OCI-LY3 (cell line): ENCODE results near the gene RAB34.

Experiments used
- H2AFZ ChIP-seq: fragments of 200-600, 300-600 bp; shearing (Covaris generic); 2 replicates; pipeline ENCODE4 v1.6.0; 2014; ENCODE audit warnings: antibody characterized with exemption, low read depth, low read length
- H3K27ac ChIP-seq: fragments of 200-600, 300-600 bp; sonication (generic); 2 replicates; pipeline ENCODE4 v1.5.1; 2014; ENCODE audit warnings: mild to moderate bottlenecking, low read length, moderate library complexity, mixed read lengths
- H3K27me3 ChIP-seq: fragments of 200-600, 300-600 bp; sonication (generic); 2 replicates; pipeline ENCODE4 v1.6.1; 2014; ENCODE audit warnings: low read depth, low read length, mixed read lengths
- H3K36me3 ChIP-seq: fragments of 200-600, 300-600 bp; sonication (generic); replicated peaks from 2 replicates; pipeline ENCODE3; 2014; ENCODE audit warnings: low read depth, low read length, mixed read lengths
- H3K4me1 ChIP-seq: fragments of 300-600, 200-600 bp; sonication (generic); 2 replicates; pipeline ENCODE4 v1.6.1; 2014; ENCODE audit warnings: low read length, mixed read lengths
- H3K4me2 ChIP-seq: fragments of 200-600, 300-600 bp; sonication (generic); 2 replicates; pipeline ENCODE4 v1.6.1; 2014; ENCODE audit warnings: low read length, mixed read lengths
- H3K4me3 ChIP-seq: fragments of 300-600, 200-600 bp; sonication (generic); 2 replicates; pipeline ENCODE4 v1.5.1; 2014; ENCODE audit warnings: antibody characterized with exemption, mild to moderate bottlenecking, low read length, moderate library complexity
- H3K79me2 ChIP-seq: fragments of 300-600, 200-600 bp; shearing (Covaris generic); 2 replicates; pipeline ENCODE4 v1.6.1; 2014; ENCODE audit warnings: mild to moderate bottlenecking, low read length, mixed read lengths
- H3K9ac ChIP-seq: fragments of 300-600, 200-600 bp; shearing (Covaris generic); 2 replicates; pipeline ENCODE4 v1.6.0; 2014; ENCODE audit warnings: mild to moderate bottlenecking, low read length, moderate library complexity
- H3K9me3 ChIP-seq: fragments of 200-600, 300-600 bp; shearing (Covaris generic); 2 replicates; pipeline ENCODE4 v1.6.1; 2014; ENCODE audit warnings: low read length, mixed read lengths; ENCODE audit not compliant: insufficient read depth
- H4K20me1 ChIP-seq: fragments of 200-600, 300-600 bp; sonication (generic); 2 replicates; pipeline ENCODE4 v1.6.1; 2016; ENCODE audit warnings: low read length, mixed read lengths; ENCODE audit not compliant: insufficient read depth
- EZH2phosphoT487 ChIP-seq: fragments of 200-600 bp; shearing (Covaris generic); IDR thresholded peaks from 2 replicates; pipeline ENCODE4 v1.6.1; 2018; ENCODE audit warnings: antibody characterized with exemption, mixed run types, low read depth
- TF ChIP-seq, protein P1 (sequence below): fragments of 200-600, 300-600 bp; sonication (generic); IDR thresholded peaks from 2 replicates; pipeline ENCODE4 v1.5.1; 2014; ENCODE audit warnings: antibody characterized with exemption, low read length, low read depth

Gene RAB34

DNA sequence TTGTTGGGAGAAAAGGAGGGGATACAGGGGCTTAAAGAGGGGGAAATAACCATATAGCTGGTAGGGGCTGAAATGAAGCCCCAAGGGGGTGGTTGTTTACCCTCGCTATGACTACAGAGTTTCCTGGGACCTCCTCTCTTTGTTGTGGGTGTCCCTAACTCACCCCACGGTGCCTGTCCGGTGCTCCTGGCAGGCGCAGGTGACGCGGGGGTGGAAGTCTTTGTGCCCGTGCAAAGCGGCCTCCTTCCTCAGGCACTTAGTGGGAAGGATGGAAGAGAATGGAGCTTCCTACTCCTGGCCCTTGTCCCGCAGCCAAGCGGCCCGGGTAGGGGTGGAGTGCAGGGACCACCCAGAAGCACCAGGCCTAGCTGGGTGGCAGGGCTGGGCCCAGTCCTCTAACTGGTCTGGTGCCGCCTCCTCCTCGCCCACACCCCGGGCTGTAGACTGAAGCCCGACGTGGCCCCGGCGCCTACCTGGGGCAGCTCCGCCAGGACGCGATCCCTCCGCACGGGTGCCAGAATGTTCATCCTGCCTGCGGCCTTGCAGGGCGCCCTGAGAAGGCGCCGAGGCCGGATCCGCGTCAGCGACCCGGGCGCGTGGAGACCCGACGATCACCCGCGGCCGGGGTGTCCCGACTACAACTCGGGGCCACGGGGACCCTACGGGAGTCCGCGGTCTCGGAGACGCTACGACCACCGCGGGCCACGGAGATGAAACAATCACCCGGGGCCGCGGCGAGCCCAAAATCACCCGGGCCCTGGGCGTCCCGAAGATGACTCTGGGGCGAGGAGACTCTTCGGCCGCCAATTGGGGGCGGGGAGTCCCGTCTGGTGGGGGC lies 709 bp downstream of the RAB34 start:
- H3K27ac ChIP-seq: no peak overlapping the region
- no peaks in the 10 kb centered on the region; the same call in 1 of the 2 replicates for H3K27me3 ChIP-seq
- no peak overlapping the region for H3K4me2 ChIP-seq
- peaks cover 28% of the 10 kb centered on the region for H3K79me2 ChIP-seq
- no peak overlapping the region for H3K4me3 ChIP-seq
- no peak overlapping the region for H2AFZ ChIP-seq
- H4K20me1 ChIP-seq: peaks cover 5% of the 10 kb centered on the region
- TF ChIP-seq, protein P1, sequence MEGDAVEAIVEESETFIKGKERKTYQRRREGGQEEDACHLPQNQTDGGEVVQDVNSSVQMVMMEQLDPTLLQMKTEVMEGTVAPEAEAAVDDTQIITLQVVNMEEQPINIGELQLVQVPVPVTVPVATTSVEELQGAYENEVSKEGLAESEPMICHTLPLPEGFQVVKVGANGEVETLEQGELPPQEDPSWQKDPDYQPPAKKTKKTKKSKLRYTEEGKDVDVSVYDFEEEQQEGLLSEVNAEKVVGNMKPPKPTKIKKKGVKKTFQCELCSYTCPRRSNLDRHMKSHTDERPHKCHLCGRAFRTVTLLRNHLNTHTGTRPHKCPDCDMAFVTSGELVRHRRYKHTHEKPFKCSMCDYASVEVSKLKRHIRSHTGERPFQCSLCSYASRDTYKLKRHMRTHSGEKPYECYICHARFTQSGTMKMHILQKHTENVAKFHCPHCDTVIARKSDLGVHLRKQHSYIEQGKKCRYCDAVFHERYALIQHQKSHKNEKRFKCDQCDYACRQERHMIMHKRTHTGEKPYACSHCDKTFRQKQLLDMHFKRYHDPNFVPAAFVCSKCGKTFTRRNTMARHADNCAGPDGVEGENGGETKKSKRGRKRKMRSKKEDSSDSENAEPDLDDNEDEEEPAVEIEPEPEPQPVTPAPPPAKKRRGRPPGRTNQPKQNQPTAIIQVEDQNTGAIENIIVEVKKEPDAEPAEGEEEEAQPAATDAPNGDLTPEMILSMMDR: no peak
- no peaks in the 10 kb centered on the region for H3K9me3 ChIP-seq
- H3K9ac ChIP-seq: no peak overlapping the region
- H3K4me1 ChIP-seq: peaks cover 13% of the 10 kb centered on the region; the same call in 1 of the 2 replicates
- H3K36me3 ChIP-seq: peaks cover 19% of the 10 kb centered on the region

DNA sequence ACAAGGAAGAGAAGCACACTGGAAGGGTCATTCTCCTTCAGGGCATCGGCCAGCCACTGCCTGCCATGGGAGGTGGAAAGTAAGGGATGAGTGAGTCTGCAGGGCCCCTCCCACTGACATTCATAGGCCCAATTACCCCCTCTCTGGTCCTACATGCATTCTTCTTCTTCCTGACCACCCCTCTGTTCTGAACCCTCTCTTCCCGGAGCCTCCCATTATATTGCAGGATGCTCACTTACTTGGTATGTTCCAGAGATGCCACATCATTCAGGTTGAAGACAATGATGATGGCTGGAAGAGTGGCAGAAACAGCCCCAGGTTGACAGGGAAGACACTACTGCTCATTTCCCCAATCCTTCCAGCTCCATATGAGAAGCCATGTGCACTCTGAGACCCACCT lies 2.5 kb downstream of the RAB34 start:
- Histone ChIP-seq H3K9ac (no peak overlapping the region), H3K4me1 (peaks cover 10% of the 10 kb centered on the region; the same call in 1 of the 2 replicates), H3K27ac (no peak overlapping the region), H4K20me1 (no peaks in the 10 kb centered on the region), H3K9me3 (no peaks in the 10 kb centered on the region), H2AFZ (no peak overlapping the region), H3K27me3 (no peaks in the 10 kb centered on the region; the same call in 1 of the 2 replicates), H3K36me3 (peaks cover 3% of the 10 kb centered on the region), H3K4me3 (no peak overlapping the region), H3K4me2 (no peak overlapping the region), H3K79me2 (peaks cover 11% of the 10 kb centered on the region)
- TF ChIP-seq, protein P1: no peak
- TF ChIP-seq EZH2phosphoT487: no peak

DNA sequence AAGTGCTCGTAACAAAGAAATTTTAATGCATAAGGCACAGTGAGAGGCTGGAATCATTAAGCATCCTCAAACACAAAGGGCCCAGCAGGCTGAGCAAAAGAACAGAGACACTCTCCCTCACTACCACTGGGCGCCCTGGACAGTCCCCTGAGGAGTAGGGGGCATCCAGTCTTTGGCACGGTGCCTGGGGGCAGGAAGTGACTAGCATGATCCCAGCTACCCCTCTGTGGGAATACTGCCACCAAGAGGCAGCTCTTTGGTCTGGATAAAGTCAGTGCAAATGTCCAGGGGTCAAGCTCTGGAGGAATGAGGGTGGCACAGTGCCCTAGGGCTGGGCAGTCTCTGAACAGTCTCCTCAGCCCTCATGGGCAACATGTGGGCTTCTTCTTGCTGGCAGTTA lies 3.4 kb downstream of the RAB34 start:
- TF ChIP-seq EZH2phosphoT487: no peak
- TF ChIP-seq, protein P1: peak; percentile 25; the same call in 1 of the 2 replicates
- no peak overlapping the region for H2AFZ ChIP-seq
- H3K9me3 ChIP-seq: no peaks in the 10 kb centered on the region
- H3K4me2 ChIP-seq: no peak overlapping the region
- H3K4me1 ChIP-seq: peaks cover 10% of the 10 kb centered on the region; the same call in 1 of the 2 replicates
- H3K36me3 ChIP-seq: no peaks in the 10 kb centered on the region
- H3K4me3 ChIP-seq: no peak overlapping the region
- no peaks in the 10 kb centered on the region for H4K20me1 ChIP-seq
- H3K27ac ChIP-seq: no peak overlapping the region
- H3K79me2 ChIP-seq: peaks cover 4% of the 10 kb centered on the region
- H3K9ac ChIP-seq: no peak overlapping the region
- no peaks in the 10 kb centered on the region; the same call in 1 of the 2 replicates for H3K27me3 ChIP-seq

DNA sequence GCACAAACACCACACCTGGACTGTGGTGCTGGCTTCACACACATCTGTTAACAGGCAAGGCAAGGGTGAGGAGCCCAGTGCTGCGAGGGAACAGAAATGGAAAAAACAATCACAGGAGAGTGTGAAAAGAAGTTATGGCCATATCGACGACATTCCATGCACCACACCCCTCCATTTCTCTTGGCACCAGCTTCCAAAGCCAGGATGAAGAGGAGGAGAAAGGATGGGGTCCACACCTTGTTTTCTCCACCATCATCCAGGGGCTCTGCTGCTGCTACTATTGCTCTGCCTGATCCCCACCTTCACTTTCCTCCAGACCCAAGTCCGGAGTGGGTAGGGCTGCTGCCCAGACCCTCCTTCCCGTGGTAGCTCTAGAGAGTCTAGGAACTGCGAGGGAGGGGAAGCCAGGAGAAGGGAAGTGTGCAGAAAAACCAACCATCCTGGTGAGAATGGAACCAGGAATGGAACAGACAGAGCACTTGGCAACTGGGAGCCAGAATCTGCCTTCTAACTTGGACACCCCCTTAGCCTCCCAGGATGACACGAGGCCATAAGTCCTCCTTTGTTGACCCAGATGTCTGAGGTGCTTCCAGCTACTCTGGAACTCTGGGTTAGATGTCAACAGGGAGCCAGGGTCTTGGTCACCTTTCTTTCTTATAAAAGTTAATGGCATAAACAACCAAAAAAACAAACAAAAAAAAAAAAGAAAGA lies 4.8 kb downstream of the RAB34 start:
- H3K36me3 ChIP-seq: no peaks in the 10 kb centered on the region
- peak overlapping the region; percentile 77 for H3K4me3 ChIP-seq
- peak overlapping the region; percentile 91; the same call in 1 of the 2 replicates for H3K9ac ChIP-seq
- no peaks in the 10 kb centered on the region for H3K79me2 ChIP-seq
- no peak for TF ChIP-seq EZH2phosphoT487
- TF ChIP-seq, protein P1: no peak
- peaks cover 7% of the 10 kb centered on the region; the same call in 1 of the 2 replicates for H3K4me1 ChIP-seq
- no peaks in the 10 kb centered on the region for H4K20me1 ChIP-seq
- no peak overlapping the region for H3K27ac ChIP-seq
- H2AFZ ChIP-seq: peak overlapping the region; percentile 87
- peak overlapping the region; percentile 95 for H3K4me2 ChIP-seq
- no peaks in the 10 kb centered on the region for H3K9me3 ChIP-seq
- H3K27me3 ChIP-seq: no peaks in the 10 kb centered on the region; the same call in 1 of the 2 replicates
